ENCODE measurements around the gene ARID4B.

ARID4B gene

DNA sequence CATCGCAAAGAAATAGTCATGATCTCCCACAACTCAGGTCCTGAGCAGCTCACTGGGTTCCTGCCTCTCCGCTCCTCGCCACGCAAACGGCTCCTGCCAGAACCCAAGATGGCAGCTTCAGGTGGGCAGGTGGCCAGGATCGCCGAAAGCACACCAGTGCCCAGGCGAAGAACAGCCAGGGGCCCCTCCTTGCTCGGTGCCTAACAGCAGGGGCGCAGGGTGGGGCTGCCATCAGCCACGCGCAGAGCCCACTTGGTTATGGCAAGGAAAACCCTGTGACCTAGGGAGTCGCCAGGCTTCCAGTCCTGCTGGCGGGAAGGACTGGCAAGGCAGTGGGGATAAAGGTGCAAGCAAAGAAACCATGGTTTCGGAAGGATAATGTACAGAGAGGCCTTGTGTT is 47.5 kb downstream of the ARID4B start:
- H3K27me3 ChIP-seq (ENCODE audit: insufficient read depth, low read depth, severe bottlenecking): no peaks in the 10 kb centered on the region
- H3K36me3 ChIP-seq: no peaks in the 10 kb centered on the region
- DNase-seq: no peak
- H3K27ac ChIP-seq: no peak overlapping the region
- TF ChIP-seq, protein P1, sequence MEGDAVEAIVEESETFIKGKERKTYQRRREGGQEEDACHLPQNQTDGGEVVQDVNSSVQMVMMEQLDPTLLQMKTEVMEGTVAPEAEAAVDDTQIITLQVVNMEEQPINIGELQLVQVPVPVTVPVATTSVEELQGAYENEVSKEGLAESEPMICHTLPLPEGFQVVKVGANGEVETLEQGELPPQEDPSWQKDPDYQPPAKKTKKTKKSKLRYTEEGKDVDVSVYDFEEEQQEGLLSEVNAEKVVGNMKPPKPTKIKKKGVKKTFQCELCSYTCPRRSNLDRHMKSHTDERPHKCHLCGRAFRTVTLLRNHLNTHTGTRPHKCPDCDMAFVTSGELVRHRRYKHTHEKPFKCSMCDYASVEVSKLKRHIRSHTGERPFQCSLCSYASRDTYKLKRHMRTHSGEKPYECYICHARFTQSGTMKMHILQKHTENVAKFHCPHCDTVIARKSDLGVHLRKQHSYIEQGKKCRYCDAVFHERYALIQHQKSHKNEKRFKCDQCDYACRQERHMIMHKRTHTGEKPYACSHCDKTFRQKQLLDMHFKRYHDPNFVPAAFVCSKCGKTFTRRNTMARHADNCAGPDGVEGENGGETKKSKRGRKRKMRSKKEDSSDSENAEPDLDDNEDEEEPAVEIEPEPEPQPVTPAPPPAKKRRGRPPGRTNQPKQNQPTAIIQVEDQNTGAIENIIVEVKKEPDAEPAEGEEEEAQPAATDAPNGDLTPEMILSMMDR (IDR thresholded peaks at IDR 0.05; ENCODE audit: low read depth, low read length): no peak
- H3K9me3 ChIP-seq (ENCODE audit: severe bottlenecking): no peaks in the 10 kb centered on the region
- no peak overlapping the region for H3K4me3 ChIP-seq (ENCODE audit: low read depth, low read length)

DNA sequence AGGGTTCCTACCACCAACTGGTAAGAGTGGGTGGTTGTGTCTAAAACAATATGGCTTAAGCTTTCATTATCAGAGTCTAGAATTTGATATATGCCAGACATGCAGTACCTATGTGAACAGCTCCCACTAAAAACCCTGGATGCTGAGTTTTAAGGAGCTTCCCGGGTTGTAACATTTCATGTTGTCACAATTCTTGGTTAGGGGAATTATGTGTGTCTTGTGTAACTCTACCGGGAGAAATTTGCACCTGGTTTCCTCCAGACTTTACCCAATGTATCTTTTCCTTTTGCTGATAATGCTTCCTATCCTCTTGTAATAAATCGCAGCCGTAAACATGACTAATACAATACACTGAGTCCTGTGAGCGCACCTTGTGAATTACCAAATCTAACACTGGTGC is 48.3 kb downstream of the ARID4B start:
- Histone ChIP-seq H3K36me3 (no peaks in the 10 kb centered on the region), H3K27ac (no peak overlapping the region), H3K27me3 (ENCODE audit: insufficient read depth, low read depth, severe bottlenecking) (no peaks in the 10 kb centered on the region), H3K9me3 (ENCODE audit: severe bottlenecking) (no peaks in the 10 kb centered on the region), H3K4me3 (ENCODE audit: low read depth, low read length) (no peak overlapping the region)
- no peak for DNase-seq
- TF ChIP-seq, protein P1 (IDR thresholded peaks at IDR 0.05; ENCODE audit: low read depth, low read length): no peak

DNA sequence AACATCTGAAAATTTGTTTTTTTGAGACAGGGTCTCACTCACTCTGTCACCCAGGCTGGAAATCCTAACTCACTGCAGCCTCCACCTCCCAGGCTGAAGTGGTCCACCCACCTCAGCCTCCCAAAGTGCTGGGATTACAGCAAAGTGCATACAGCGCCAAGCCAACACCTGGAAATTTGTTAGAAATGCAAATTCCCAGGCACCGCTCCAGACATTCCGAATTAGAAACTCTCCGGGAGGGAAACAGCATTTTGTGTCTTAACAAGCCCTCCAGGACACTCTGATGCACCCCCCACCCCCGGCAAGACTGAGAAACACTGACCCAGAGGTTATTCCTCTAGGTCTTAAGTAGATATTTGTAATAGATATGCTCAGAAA is 49.1 kb downstream of the ARID4B start:
- no peaks in the 10 kb centered on the region for H3K9me3 ChIP-seq (ENCODE audit: severe bottlenecking)
- no peaks in the 10 kb centered on the region for H3K27me3 ChIP-seq (ENCODE audit: insufficient read depth, low read depth, severe bottlenecking)
- no peak for DNase-seq
- TF ChIP-seq, protein P1 (IDR thresholded peaks at IDR 0.05; ENCODE audit: low read depth, low read length): no peak
- H3K36me3 ChIP-seq: no peaks in the 10 kb centered on the region
- H3K27ac ChIP-seq: no peak overlapping the region
- H3K4me3 ChIP-seq (ENCODE audit: low read depth, low read length): no peak overlapping the region

DNA sequence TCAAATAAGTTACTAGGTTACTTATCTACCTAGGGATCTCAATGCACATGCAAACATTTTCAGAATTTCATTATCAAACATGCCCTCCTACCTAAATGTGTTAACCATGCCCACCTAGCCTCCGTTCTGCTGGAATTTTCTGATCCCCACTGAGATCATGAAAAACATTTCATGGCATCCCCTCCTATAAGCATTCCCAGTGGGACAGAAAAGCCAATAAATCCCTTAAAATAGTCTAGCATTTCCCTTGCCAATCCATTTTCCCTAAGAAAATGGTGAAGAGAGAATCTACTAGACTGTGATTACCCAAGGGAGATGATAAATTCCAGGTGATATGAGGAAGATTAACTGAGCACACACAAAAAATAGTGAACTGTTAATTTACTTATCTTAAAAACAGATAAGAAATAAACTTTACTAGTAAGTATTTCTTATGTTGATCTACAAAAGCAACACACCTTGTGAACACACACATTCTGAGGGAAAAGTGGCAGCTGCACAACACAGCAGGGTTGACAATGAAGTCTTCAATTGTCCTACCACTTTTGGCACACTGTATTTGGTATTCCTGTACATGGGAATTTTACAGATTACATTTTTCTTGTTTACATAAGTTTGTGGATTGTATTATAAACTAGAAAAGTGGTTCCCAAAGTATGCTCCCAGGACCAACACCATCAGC is 49.6 kb downstream of the ARID4B start:
- DNase-seq: no peak
- Histone ChIP-seq H3K36me3 (no peaks in the 10 kb centered on the region), H3K9me3 (ENCODE audit: severe bottlenecking) (no peaks in the 10 kb centered on the region), H3K4me3 (ENCODE audit: low read depth, low read length) (no peak overlapping the region), H3K27ac (no peak overlapping the region), H3K27me3 (ENCODE audit: insufficient read depth, low read depth, severe bottlenecking) (no peaks in the 10 kb centered on the region)
- TF ChIP-seq, protein P1 (IDR thresholded peaks at IDR 0.05; ENCODE audit: low read depth, low read length): no peak

DNA sequence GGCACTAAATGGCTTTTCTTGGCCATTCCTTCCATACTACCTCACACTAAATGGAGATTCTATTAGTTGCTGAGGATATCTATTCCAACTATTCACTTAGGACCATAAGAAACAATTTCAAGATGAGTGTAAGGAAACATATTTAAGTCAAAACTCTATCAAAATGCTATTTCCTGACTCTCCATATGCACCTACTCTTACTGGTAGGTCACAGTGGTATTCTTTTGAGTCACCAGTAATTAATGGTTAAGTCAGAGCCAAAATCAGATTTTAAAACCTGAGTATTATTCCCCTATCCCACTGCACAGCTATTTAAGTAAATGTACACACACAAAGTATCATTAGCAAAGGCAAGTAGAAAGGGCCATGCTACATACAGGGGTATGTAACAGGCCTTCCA is 50.3 kb downstream of the ARID4B start:
- TF ChIP-seq, protein P1 (IDR thresholded peaks at IDR 0.05; ENCODE audit: low read depth, low read length): no peak
- H3K27me3 ChIP-seq (ENCODE audit: insufficient read depth, low read depth, severe bottlenecking): no peaks in the 10 kb centered on the region
- no peaks in the 10 kb centered on the region for H3K9me3 ChIP-seq (ENCODE audit: severe bottlenecking)
- H3K27ac ChIP-seq: no peak overlapping the region
- DNase-seq: no peak
- H3K36me3 ChIP-seq: no peaks in the 10 kb centered on the region
- no peak overlapping the region for H3K4me3 ChIP-seq (ENCODE audit: low read depth, low read length)

DNA sequence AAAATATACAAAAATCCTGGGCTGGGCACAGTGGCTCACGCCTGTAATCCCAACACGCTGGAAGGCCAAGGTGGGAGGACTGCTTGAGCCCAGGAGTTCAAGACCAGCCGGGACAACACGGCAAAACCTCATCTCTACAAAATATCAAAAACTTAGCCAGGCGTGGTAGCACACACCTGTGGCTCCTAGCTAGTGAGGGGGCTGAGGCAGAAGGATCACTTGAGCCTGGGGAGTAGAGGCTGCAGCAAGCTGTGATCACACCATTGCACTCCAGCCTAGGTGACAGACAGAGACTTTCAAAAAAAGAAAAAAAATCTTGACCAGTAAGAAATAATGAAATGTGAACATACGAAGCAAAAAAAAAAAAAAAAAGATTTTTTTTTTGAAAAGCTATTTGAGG is 52.1 kb downstream of the ARID4B start:
- Histone ChIP-seq H3K36me3 (no peaks in the 10 kb centered on the region), H3K27me3 (ENCODE audit: insufficient read depth, low read depth, severe bottlenecking) (no peaks in the 10 kb centered on the region), H3K27ac (no peak overlapping the region), H3K4me3 (ENCODE audit: low read depth, low read length) (no peak overlapping the region), H3K9me3 (ENCODE audit: severe bottlenecking) (no peaks in the 10 kb centered on the region)
- TF ChIP-seq, protein P1 (IDR thresholded peaks at IDR 0.05; ENCODE audit: low read depth, low read length): no peak
- DNase-seq: no peak

Measured in WERI-Rb-1 (cell line).